Lower leg skin (tissue), 4 donors: ENCODE data around the gene RGS12. TPM values are rescaled to one million over a fixed set of nuclear protein-coding genes. Genes with fewer than 3 reads are reported as not detected.

Experiments used
- DNase-seq, 2 donors: peaks; one replicate each; pipeline ENCODE4 v3.0.0-alpha.2; 2019; ENCODE audit warnings: low spot score in 2 of 2
- H3K4me3 ChIP-seq: fragments of 200-600 bp; sonication (generic); 2 replicates; pipeline ENCODE4 v1.5.1; 2017; ENCODE audit warnings: mild to moderate bottlenecking, low read depth; ENCODE audit not compliant: poor library complexity, severe bottlenecking
- CTCF ChIP-seq, 3 donors: fragments of 450-650 bp; IDR thresholded peaks; one replicate each; pipeline ENCODE4 v1.5.1; 2016; ENCODE audit warnings: antibody characterized with exemption in 3 of 3, mild to moderate bottlenecking in 3 of 3, moderate library complexity in 2 of 3
- POLR2A ChIP-seq, 2 donors: fragments of 450-650 bp; IDR thresholded peaks; one replicate each; pipeline ENCODE4 v1.6.1; 2016 to 2017; ENCODE audit warnings: antibody characterized with exemption in 2 of 2, mild to moderate bottlenecking in 1 of 2, moderate library complexity in 1 of 2
- WGBS, 2 donors: methylation state at CpG; one replicate each; pipeline ENCODE4 v1.1.5; 2018; 5-methylcytosine and 5-hydroxymethylcytosine counted together
- intact Hi-C: fragments of 100-400 bp; cut with DNase I; formaldehyde crosslinking; loops from one replicate; pipeline ENCODE4 v1.15.0; 2023; ENCODE audit warnings: low total_unique reads
- total RNA-seq, 4 donors: library from RNA; depleted of rRNA; stranded (reverse); fragments of >200 nt; gene quantifications; one replicate each; pipeline ENCODE4 v1.1.0, GENCODE V29; 2016

The RGS12 gene
- total RNA-seq, 4 donors from 2014 or later, result 47.5 to 92.6 (median 80.6) TPM

DNA sequence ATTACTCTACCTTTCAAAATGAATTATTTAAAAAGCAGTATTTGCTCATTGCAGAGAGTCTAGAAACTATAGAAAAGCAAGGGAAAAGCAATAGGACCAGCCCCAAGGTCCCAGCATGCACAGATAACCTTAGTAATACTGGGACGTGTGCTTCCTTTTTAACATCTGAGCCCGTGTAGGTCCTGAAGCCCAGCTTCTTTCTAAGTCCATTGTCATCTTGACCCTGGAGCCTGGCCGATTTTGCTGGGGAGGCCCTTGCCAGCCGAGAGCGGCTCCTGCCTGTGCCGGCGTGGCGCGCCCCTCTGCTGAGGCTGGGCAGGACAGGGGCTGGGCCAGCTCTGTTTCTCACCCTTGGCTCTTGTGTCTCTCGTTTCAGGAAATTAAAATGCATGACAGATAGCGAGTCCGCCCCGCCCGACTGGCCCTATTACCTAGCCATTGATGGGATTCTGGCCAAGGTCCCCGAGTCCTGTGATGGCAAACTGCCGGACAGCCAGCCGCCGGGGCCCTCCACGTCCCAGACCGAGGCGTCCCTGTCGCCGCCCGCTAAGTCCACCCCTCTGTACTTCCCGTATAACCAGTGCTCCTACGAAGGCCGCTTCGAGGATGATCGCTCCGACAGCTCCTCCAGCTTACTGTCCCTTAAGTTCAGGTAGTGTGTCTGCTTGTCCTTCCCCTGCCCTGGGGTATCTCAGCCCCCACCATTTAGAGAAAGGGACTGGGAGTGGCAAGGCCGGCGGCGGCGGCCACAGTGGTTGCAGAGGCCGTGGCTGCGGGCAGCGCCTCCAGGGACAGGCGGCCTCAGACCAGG is 39.8 kb upstream of the RGS12 start:
- TF ChIP-seq POLR2A (IDR thresholded peaks at IDR 0.05) (no peak), CTCF (IDR thresholded peaks at IDR 0.05) (no peak)
- WGBS, 2 donors, result 89 to 92% methylated on average over 38 of the region's 38 CpGs
- intact Hi-C loops, result no loop called here
- H3K4me3 ChIP-seq, result no peak overlapping the region
- DNase-seq, result peak in 1 of 2 donors; percentile 85

- no peak overlapping the region for H3K4me3 ChIP-seq
- peak in 1 of 2 donors; percentile 77 for DNase-seq
- WGBS, 2 donors, result 81 to 98% methylated on average over 13 of the region's 13 CpGs
- intact Hi-C loops, result no loop called here
- no peak for TF ChIP-seq POLR2A (IDR thresholded peaks at IDR 0.05)
- TF ChIP-seq CTCF (IDR thresholded peaks at IDR 0.05), result no peak
These were observed 39.0 kb upstream of the RGS12 start for GRCh38 chr4:3253808-3254207.

GRCh38 chr4:3254302-3255131 is 38.3 kb upstream of the RGS12 start:
- intact Hi-C loops, result no loop called here
- TF ChIP-seq CTCF (IDR thresholded peaks at IDR 0.05), result no peak
- TF ChIP-seq POLR2A (IDR thresholded peaks at IDR 0.05), result no peak
- no peak overlapping the region for H3K4me3 ChIP-seq
- WGBS, 2 donors, result 96 to 97% methylated on average over 10 to 14 of the region's 14 CpGs
- DNase-seq, result peak in 1 of 2 donors; percentile 75

- TF ChIP-seq CTCF (IDR thresholded peaks at IDR 0.05) (no peak), POLR2A (IDR thresholded peaks at IDR 0.05) (no peak)
- 93 to 97% methylated on average over 30 to 36 of the region's 36 CpGs for WGBS, 2 donors
- no peak overlapping the region for H3K4me3 ChIP-seq
- intact Hi-C loops, result no loop called here
- DNase-seq, result peak in 1 of 2 donors; percentile 76
These were observed 37.1 kb upstream of the RGS12 start for GRCh38 chr4:3255611-3256186.

DNA sequence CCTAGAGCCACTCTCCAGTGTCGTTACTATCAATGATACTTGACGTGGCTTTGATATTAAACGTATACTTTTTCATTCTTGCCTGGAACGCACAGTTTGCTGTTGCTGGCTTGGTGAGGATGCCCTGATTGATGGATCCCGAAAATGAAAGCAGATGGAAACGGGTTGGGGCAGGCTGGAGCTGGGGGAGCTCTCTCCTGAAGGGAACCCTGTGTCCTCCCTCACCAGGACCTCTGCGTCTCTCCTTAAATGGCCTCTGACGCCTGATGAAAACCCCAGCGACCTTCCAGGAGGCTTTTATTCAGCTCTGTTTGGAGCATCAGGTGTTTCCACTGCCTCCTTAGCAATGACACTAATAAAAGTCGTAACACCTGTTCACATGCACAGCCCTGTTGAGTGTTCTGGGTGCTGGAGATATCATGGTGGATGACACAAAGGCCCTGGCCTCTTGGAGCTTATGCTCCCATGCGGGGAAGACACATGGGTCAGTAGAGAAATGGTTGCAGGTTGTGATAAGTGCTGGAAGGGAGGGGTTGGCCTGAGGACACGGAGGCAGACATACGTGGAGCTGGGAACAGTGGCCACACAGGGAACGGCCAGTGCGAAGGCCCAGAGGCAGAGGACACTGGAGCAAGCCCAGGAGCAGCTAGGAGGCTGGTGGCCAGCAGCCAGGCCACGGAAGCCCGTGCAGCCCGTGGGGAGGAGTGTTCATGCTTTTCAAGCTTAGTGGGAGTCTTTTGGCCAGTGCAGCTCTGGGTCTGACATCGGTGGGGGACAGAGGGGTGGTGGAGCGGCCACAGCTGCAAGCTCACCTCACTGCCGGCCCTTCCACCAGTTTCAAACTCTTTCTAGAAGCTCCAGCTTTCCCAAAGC is 36.4 kb upstream of the RGS12 start:
- peak in 1 of 2 donors; percentile 73 for DNase-seq
- 85 to 89% methylated on average over 20 to 21 of the region's 21 CpGs for WGBS, 2 donors

More for the DNA sequence above, 36.4 kb upstream of the RGS12 start:
- TF ChIP-seq POLR2A (IDR thresholded peaks at IDR 0.05), result no peak
- no peak for TF ChIP-seq CTCF (IDR thresholded peaks at IDR 0.05)
- no peak overlapping the region for H3K4me3 ChIP-seq
- intact Hi-C loops, result no loop called here
